GM18517 (cell line): ENCODE data around the gene ARHGAP10.
A peak's percentile ranks its signal among the peaks of the same experiment; 100 is the strongest.

Experiments used
- ATAC-seq: cut with Tn5 transposase; IDR thresholded peaks from one replicate; pipeline ENCODE4 v1.9.1; 2021; ENCODE audit warnings: mild to moderate bottlenecking, moderate library complexity; ENCODE audit not compliant: unreplicated experiment

The ARHGAP10 gene

DNA sequence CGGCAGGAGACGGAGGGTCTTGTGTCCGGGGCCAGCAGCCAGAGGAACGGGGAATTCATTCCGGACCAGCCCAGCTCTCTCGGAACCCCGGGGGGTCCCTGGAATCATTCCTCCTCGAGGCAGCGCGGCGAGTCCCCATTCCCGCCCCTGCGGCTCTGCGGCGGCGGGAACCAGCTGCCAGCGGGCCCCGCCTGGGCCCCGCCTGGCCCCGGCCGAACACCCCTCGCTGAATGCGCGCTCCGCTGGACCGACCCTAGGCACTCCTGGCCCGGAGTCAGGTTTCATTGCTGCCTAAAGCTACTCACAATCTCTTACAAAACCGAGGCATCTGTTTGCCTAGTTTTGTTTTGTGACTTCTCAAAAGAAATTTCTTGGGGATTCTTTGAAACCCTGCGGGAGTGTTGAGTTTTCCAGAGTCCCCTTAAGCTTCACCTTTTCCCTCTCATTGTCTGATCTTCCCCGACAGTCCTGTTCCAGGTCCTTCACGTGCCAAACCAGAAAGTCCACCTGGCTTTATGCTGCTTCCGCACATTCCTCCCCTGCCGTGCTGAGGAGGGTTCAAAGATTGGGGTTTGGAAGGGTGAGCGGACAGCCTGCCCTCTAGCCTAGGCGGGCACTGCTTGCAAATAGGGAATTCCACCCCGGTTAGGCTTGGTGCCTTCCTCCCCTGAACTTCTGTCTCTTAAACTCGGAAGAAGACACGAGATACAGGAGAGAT is 789 bp downstream of the ARHGAP10 start:
- ATAC-seq, result peak; percentile 12

DNA sequence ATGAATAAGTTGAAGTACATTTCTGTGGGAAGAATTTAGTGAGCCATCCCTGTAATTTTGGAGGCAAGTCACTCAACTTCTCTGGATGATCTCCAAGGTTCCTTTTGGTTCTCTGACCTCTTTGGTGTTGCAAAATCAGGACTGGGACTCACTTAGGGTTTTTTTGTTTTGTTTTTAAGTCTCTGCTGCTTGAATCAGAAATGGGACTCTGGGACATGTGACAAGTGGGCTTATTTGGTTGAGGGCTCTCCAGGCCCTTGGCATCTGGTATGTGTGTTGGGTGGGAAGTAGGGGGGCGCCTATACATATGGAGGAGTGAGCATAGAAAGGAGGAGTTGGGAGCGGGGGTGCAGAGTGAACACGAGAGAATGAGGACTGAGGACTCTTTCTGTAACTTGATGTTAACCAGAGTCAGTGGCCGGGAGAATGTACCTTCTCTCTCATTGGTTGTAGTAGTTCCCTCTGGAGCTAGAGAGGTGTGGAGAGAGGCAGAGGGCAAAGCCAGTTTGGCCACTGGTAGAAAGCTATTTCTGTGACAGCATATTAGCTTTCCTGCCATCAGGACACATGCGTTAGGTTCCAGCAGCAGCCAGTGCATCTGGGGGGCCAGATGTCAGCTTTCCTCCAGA is 1.9 kb downstream of the ARHGAP10 start:
- ATAC-seq, result no peak

DNA sequence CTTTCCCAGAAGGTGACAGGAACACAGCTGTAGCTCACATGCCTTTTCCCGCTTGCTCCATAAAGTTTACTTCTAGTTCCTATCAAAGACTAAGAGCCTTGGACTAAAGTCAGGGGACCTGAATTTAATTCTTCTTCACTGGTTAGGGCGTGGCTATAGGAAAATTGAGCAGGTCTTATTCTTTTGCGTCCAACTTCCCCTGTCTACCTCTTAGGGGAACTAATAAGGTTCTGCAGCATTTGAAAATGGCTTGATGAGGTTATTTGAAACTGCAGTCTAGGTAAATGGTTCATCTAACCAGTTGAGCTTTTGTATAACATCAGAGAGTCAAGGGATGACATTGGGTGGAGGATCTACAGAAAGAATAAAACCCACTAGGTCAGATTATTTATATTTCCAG is 2.6 kb downstream of the ARHGAP10 start:
- no peak for ATAC-seq

DNA sequence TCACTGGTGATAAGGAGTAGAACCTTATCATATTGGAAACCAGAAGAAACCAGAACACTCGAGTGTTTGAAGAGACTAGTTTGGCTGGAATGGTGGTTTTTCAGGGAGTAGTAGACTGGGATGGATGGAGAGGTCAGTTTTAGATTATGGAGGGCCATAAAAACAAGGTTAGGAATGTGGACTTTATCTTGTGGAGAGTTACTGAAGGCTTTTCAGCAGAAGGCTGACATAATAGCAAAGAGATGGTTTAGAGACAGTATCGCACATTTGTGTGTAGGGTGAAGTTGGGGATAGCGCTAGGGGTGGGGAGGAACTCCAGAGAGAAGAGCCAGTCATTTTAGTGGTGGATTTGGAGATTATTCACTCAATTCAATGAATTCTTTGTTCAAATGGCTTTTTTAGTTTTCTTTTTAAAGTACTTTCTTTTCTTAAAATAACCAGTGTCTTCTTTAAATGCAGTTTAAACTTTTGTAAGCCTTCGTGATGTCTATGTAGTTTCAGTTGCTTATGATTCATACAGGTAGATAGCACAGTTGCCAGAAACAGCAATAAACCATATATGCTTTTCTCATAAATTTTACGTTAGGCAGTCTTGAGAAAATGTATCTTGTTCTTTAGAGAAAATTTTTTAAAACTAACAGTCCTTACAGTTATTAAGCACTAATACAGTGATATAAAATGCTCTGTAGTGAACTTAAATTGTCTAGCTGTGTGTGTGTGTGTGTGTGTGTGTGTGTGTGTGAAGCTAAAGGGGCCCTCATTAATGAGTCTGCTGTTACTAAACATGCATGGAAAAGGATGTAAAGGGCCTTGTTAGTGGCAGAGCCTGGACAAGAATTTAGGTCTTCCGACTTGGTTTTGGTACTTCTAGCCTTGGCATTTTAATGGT is 3.8 kb downstream of the ARHGAP10 start:
- peak; percentile 33 for ATAC-seq

DNA sequence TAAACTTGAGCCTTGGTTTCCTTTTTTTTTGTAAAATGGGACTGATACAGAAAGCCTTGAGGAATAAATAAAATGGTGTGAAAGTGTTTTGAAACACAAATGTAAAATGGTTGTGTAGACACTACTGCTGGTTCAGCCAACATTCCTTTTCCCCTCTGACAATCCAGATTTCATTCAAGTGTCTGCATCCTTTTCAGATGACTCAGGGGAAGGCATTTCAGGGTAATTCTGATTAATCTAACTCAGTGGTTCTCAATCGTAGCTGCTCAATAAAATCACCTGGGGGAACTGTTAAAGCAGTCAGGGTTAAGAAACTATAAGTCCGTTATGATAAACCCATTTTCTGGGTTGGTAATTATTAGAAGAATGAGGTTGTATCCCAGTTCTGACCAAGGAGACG is 4.6 kb downstream of the ARHGAP10 start:
- no peak for ATAC-seq

DNA sequence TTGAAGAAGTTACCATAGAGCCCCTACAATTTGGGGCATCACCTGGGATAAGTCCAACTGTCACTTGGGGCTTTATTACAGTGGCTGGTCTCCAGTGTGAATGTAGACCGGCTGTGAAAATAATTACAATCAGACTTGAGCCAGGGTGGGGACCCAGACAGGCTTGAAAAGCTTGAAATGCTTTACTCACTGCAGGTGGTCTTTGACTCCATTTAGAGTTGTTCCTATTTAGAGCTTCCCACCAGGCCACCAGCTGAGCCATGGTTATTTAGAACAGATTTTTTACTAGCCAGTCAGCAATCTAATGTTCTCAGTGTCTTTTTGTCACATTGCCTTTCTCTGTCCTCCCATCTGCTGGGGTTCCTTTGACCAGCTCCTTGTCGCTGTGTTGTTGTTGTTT is 5.7 kb downstream of the ARHGAP10 start:
- no peak for ATAC-seq

DNA sequence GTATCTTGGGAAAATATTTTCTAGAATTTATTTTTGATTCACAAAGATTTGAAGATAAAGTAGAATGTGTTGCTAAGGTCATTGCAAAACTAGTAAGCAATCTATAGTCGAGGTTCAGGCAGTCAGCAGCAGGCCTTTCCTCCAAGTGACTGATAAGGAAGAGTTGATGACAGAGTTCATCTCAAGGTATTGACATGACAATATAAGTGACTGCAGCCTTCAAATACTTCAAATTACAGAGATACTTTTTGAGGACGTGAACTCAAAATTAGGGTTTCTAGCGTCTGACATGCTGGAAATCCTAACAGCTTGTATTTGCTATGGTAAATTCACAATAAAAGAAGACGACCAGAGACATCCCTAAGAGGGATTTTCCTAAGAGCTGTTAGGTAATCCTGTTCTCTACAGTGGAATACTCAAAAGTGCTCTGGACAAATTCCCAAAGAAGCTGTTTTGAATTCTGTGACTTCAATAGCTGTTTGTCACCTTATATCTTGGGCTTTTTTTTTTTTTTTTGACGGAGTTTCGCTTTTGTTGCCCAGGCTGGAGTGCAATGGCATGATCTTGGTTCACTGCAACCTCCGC is 7.4 kb downstream of the ARHGAP10 start:
- ATAC-seq, result no peak

DNA sequence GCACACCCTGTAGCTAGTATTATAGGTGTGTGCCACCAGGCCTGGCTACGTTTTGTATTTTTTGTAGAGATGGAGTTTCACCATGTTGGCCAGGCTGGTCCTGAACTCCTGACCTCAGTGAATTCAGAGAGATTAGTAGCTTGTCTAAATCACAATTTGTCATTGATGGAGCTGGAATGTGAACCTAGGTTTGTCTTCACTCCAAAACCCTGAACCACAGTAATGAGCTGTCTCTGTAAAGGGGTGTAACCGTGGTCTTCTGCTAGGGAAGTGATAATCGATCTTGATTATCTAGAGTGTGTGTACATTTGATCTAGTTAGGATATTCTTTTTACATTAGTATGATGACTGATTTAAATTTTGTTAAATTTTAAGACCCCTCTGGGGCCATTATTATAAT is 8.3 kb downstream of the ARHGAP10 start:
- no peak for ATAC-seq

DNA sequence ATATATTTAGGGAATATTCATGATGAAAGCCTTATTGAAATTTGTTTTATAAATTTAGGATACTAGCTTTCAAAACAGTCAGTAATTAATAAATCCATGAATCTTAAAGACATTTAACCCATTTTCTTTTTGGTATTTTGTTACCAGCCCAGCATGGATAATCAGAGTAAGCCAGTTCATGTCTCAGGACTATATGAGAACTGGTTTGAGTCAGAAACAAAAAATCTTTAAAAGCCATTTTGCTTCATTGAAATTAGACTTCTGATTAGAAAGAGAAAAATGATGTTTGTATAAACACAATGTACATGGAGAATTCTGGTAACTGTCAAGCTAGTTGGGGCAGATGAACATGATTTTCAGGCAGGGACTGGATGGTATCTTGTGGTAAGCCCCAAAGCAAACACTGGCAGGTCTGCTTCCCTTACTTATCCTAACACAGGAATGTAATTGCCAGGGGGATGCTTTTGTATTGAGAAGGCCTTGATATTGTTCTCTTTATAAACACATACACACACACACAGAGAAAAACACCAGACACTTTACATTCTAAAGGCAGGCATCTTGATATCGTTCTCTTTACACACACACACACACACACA is 9.4 kb downstream of the ARHGAP10 start:
- ATAC-seq, result no peak

DNA sequence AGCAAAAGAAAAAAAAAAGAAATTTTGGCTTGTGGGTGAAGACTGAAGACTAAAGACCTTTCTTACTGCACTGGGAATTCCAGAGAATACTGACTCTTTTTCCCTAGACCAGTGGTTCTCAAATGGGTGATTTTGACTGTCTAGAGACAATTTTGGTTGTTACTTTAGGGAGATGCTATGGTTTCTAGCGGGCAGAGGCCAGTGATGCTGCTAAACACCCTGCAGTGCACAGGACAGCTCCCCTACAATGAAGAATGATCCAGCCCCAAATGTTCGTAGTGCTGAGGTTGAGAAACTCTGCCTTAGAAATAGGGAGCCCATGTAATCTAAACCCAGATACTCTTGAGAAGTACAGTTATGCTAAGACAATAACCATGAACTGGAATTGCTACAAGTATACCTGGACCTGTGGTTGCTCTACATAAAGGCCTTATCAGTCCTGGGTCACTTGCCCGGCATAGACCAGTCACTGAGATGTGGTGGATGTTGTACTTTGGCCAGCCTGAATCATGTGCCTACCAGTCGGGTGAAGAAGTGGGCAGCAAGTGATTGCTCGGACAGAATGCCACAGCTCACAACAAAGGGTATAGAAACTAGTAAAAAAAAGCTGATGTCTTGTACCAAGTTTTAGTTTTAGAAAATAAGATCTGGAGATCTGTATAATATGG is 16.0 kb downstream of the ARHGAP10 start:
- no peak for ATAC-seq

DNA sequence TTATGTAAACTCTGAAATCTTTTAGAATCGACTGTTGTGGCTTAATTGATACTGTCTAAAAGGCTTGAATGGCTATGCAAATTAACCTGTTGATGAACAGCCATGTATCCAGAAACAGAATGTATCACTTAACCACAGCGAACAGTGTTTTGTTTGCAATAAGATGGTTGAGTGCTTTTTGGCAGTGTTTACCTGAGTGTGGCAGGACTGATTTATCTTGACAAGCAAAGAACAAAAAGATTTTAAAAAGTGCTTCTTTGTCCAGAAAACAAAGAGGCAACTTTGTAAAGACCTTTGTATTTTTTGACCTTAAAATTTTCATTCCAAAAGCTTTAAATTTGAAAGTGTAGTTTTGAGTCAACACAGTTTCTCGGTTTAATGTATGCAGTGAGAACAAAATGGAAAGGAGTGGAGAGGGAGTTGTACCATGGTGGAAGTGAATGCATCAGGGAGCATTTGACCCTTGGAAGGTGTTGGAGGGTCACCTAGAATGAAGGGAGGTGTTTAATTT is 18.0 kb downstream of the ARHGAP10 start:
- peak; percentile 97 for ATAC-seq

DNA sequence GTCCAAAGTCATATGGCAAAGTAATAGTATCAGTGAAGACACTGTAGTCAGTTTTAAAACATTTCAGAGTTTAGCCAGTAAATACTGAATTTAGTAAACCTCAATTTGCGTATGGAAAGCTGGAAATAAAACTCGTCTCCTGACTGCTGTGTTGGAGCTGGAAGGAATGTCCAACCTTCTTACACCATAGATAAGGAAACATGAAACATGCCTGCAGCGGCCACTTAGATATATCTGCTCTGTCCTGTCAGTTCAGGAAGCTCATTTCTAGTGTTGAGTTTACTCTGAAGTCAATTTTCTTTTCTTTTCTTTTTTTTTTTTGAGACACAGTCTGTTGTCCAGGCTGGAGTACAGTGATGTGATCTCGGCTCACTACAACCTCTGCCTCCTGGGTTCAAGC is 21.2 kb downstream of the ARHGAP10 start:
- no peak for ATAC-seq

DNA sequence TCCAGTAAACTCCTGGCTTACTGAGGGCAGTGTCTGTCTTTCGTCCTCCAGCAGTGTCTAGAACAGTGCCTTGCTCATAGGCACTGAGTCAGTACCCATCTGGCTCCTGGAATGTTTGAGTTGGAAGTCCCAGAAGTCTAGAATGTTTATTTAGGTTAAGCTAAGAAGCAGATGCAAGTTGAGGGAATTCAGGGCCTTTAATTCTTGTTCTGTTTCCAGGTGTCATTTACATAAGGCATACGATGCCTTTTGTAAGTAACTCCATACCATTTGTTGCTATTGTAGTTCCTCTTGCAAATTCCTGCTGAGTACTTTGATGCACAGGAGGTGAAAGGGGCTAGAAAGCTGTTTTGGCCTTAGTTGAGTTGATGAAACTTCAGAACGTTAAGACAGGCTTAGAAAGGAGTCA is 22.2 kb downstream of the ARHGAP10 start:
- no peak for ATAC-seq

DNA sequence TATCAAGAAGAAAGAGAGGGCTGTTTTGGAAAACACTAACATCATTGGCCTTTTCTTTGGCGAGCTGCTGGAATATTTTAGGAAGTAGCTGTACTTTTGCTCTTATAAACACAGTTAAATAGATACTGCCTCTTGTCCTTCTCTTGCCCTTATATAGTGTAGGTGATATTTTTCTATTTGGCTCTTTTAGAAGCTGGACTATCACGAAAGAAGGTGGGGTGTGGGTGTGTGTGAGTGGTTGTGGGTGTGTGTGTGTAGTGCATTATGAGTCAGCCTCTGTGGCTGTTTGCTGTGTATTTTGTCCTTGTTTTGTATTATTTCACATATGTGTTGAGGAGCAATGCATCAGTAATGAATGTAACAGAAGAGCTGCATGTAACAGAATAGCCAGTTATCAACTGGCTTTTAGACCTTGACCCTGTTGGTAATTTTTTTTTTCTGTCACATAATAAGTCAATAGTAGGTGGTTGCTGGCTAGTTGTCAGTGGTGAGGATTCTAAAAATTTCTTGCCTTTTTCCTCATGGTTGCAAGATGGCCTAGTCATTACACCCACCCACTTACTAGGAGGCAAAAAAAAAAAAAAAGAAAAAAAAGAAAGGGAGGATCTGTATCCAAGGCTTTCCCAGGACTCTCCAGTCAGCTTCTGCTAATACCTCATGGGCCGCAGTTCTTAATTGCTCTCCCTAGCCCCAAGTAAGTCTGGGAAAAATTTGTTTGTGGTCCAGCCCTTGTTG is 23.8 kb downstream of the ARHGAP10 start:
- no peak for ATAC-seq

DNA sequence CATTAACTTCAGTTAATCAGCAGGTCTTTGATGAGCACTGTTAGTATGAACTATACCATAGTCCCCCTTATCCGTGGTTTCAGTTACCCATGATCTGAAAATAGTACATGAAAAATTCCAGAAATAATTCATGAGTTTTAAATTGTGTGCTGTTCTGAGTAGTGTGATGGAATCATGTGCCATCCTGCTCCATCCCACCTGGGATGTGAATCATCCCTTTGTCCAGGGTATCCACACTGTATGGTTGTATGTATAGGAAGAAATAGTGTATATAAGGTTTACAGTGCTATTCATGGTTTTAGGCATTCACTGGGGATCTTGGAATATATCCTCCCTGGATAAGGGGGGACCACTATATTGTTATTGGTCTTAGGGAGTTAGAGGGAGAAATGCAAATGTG is 24.5 kb downstream of the ARHGAP10 start:
- no peak for ATAC-seq

DNA sequence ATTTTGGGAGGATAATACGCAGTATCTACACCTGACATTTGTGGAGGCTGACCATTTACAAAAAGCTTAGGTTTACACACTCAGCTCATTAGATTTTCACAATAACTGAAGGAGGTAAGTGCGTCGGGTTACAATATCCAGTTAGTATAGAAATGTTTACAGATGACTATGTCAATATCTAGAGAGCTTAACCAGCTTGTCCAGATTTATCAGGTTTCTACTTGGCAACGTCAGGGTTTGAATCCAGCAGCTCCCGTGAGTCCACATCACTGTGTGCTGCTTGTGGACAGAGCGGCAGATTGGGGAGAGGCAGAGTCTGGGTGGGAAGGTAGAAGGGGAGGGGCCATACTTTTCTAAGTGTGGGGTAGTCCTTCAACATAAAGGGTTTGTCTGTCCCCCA is 28.3 kb downstream of the ARHGAP10 start:
- no peak for ATAC-seq

DNA sequence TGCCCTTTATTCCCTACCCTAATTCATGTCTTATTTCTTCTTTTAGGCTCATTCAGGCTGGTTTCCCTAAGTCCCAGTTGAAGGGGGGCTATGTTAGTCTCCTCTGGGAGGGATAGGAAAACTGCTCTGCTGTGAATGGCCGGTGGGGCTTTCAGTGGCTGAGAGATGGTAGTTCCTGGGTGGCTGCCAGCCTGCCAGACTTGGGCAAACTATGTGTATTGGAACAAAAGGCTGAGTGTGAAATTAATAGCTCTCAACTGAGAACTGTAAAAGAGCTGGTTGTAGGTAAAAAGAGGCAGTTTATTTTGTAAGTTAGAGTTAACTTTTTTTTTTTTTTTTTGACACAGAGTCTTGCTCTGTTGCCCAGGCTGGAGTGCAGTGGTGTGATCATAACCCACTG is 28.8 kb downstream of the ARHGAP10 start:
- ATAC-seq, result peak; percentile 9

DNA sequence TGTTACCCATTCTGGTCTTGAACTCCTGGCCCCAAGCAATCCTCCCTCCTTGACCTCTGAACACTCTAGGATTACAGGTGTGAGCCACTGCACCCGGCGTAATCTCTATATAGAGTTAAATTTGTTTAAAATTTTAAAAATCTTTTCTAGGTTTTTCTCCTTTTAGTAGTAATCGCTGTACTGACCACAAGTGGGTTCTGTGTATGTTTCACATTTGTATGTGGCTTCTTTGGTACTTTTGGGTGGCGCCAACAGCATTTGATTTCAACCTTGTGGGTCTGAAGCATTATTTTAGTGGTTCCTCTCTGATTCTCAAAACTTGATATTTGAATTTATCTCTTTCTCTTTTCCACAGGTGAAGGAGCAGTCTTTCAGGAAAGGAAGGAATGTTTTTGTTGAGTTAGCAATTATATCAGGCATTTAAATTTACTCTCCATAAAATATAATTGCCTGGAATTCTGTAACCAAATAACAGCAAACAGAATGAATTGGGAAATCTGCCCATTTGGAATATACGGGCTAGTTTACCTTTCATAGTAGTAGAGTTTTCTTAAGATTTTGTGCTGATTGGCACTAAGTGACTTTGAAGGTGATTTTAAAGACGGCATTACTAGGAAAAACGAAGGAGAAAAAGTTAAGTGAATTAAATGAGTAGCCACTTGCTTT is 29.5 kb downstream of the ARHGAP10 start:
- peak; percentile 59 for ATAC-seq

DNA sequence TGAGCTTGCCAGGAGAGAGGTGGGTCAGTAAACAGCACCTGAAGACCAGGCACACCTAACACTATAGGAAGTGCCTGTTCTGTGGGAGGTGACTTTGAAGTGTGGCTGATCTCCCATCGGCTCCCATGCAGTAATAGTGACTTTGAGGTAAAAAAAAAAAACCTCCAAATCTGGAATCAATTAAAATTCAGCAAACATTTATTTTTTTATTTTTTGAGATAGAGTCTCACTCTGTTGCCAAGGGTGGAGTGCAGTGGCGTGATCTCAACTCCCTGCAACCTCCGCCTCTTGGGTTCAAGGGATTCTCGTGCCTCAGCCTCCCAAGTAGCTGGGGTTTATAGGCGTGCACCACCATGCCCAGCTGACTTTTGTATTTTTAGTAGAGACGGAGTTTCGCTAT is 32.4 kb downstream of the ARHGAP10 start:
- ATAC-seq, result no peak
